HG02623 (cell line): ENCODE data around the gene H2BW1.
"Not testable (repeated sequence)": the region's sequence is repeated elsewhere in the genome, so short reads cannot be mapped to it uniquely, and the experiment has no call there.

Experiments
- ATAC-seq: cut with Tn5 transposase; IDR thresholded peaks from one replicate; pipeline ENCODE4 v1.9.1; 2021; ENCODE audit warnings: moderate library complexity; ENCODE audit not compliant: unreplicated experiment

Gene H2BW1, protein sequence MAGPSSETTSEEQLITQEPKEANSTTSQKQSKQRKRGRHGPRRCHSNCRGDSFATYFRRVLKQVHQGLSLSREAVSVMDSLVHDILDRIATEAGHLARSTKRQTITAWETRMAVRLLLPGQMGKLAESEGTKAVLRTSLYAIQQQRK

DNA sequence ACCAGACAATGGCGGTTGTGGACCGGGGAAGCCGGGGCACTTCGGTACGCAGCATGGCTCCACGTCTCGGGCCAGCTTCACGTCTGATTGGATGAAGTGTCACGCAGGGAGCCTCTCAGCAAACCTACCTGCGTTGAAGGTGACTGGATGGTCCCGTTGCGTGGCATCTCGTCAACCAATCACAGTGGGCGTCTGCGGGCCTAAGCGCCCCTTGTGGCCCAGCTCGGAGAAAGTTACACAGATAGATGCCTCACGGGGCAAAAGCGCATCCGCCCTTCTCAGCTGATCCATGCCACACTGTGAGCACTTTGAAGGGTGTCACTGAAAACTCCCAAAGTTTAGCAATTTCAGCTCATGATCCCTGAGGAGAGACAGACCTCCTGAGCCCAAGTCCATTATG is at the start of gene H2BW1:
TSS of gene H2BW1 (minus strand) at position 103 of the 400 bp plus-strand sequence. CDS start 132 bp downstream, outside the sequence.
- ATAC-seq: no peak

DNA sequence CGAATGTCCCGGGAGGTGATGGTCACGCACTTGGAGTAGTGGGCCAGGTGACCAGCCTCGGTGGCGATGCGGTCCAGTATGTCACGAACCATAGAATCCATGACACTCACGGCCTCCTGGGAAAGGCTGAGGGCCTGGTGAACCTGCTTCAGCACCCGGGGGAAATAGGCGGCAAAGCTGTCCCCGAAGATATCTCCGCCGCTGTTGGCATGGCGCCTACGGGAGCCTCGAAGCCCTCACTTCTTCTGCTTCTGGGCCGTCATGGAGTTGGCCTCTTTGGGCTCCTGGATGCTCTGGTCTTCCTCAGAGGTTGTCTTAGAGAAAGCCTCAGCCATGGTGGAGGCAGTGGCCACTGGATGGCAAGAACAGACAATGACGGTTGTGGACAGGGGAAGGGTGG is 49.1 kb upstream of the H2BW1 start:
- ATAC-seq: not testable (repeated sequence)

DNA sequence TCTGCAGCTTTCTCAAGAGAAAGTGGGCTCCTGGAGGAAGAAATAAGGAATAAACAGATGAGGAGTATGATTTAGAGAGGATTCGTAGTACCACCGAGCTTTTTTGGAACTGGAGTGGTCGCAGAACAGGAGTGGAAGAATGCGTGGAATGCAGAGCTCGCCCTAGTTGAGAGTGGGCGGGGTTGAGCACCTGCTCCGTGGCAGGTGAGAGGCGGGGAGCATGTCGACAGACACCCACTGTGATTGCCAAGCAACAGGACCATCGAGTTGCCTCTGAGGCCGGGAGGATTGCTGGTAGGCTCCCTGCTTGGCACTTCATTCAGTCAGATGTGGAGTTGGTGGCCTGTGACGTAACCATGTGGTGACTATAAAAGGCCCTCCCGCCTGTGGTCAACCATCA is 41.4 kb upstream of the H2BW1 start:
- ATAC-seq: not testable (repeated sequence)

DNA sequence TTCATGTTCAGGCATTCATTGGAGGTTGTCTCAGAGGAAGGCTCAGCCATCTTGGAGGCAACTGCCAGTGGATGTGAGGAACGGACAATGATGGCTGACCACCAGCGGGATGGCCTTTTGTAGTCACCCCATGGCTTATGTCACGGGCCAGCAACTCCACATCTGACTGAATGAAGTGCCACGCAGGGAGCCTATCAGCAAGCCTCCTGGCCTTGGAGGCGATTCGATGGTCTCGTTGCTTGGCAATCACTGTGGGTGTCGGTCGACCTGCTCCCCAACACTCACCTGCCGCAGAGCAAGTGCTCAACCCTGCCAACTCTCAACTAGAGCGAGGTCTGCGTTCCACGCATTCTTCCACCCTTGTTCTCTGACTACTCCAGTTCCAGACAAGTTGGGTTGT is 33.7 kb upstream of the H2BW1 start:
- no peak for ATAC-seq

DNA sequence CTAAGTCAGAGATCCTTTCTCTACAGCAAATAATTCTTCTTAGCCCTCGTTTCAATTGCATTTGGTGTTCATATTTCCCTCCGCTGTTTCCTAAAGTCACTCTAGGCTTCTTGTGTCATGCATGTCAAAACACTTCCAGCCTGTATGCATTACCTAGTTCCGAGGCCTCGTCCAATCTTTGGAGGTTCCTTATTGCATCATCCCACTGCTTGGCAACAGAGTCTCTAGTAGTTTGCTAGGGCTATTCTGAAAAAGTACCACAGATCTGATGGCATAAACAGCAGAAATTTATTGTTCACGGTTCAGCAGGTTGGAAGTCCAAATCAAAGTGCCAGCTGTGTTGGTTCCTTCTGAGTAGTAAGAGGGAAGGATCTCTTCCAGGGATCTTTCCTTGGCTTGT is 32.1 kb upstream of the H2BW1 start:
- no peak for ATAC-seq

DNA sequence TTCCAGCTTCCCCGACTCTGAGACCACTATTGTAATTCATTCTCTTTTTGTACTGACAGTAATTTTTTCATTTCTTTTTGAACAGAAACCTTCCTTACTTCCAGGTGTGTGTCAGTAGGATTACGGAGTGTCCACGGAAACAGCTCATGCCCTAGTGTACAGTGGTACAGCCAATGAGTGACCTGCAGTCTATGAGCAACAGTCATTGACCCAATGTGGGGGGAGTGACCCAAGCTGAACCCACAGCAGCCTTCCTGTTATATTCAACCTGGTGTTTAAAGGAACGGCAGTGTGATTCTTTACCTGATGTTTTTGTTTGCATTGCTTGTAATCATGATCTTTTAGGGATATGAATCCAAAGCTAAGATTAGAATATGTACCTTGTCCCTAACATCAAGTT is 27.5 kb upstream of the H2BW1 start:
- no peak for ATAC-seq

DNA sequence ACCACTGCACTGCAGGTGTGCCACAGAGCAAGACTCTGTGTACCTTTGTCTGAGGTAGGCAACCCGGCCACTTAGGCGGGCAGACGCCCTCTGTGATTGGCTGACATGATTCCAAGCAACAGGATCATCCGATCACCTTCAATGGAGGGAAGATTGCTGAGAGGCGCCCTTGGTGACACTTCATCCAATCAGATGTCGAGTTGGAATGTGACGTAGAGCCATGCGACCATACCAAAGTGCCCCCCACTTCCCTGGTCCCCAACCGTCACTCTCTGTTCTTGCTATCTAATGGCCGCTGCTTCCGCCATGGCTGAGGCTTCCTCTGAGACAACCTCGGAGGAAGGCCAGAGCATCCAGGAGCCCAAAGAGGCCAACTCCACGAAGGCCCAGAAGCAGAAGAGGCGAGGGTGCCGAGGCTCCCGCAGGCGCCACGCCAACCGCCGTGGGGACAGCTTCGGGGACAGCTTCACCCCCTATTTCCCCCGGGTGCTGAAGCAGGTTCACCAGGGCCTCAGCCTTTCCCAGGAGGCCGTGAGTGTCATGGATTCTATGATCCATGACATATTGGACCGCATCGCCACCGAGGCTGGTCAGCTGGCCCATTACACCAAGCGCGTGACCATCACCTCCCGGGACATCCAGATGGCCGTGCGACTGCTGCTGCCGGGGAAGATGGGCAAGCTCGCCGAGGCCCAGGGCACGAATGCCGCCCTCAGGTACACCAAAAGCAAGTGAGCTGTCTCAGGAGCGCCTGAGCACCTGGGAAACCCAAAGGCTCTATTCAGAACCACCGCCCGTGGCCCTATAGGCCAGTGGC is 26.4 kb upstream of the H2BW1 start, which contains the start of gene H2BW2:
TSS of gene H2BW2 (plus strand) at position 268 of the 817 bp plus-strand sequence. CDS start at position 307, 39 bp downstream.
- no peak for ATAC-seq

DNA sequence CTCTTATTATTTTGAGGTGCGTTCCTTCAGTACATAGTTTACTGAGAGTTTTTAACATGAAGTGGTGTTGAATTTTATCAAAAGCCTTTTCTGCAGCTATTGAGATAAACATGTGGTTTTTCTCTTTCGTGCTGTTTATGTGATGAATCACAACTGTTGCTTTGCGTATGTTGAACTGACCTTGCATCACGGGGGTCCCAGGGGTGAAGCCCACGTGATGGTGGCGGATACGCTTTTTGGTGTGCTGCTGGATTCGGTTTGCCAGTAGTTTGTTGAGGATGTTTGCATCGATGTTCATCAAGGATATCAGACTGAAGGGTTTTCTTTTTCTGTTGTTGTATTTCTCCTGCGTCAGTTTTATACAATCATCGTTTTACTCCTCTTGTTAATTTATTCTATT is 4.6 kb upstream of the H2BW1 start:
- ATAC-seq: no peak

DNA sequence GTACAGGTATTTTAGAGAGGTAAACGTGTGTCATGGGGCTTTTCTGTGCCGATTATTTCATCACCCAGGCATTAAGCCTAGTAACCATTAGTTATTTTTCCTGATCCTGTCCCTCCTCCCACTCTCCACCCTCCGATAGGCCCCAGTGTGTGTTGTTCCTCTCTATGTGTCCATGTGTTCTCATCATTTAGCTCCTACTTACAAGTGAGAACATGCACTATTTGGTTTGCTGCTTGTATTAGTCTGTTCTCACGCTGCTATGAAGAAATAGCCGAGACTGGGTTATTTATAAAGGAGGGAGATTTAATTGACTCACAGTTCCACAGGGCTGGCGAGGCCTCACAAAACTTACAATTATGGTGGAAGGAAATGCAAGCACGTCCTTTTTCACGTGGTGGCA is 2.1 kb upstream of the H2BW1 start:
- ATAC-seq: not testable (repeated sequence)

DNA sequence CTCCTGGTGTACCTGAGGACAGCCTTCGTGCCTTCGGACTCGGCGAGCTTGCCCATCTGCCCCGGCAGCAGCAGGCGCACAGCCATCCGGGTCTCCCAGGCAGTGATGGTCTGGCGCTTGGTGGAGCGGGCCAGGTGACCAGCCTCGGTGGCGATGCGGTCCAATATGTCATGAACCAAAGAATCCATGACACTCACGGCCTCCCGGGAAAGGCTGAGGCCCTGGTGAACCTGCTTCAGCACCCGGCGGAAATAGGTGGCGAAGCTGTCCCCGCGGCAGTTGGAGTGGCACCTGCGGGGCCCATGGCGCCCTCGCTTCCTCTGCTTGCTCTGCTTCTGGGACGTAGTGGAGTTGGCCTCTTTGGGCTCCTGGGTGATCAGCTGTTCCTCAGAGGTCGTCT is 350 bp downstream of the H2BW1 start:
- ATAC-seq: no peak

DNA sequence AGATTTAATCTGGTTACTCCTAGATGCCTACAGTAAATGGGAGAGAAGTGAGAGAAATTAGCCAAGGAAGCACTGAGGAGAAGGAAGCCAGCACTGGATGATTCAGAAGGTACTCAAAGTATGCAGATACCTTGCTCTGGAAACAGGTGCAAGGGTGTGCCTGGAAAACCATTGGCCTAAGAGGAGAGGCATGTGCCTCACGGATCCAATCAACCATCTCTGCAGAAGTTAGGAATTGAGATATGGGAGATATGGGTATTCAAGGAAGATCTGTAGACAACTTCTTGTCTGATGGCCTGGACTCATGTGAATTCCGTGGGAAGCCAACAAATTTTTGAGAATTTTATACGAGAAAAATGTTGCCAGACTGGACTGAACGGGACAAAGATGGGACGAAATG is 4.7 kb downstream of the H2BW1 start:
- ATAC-seq: no peak

DNA sequence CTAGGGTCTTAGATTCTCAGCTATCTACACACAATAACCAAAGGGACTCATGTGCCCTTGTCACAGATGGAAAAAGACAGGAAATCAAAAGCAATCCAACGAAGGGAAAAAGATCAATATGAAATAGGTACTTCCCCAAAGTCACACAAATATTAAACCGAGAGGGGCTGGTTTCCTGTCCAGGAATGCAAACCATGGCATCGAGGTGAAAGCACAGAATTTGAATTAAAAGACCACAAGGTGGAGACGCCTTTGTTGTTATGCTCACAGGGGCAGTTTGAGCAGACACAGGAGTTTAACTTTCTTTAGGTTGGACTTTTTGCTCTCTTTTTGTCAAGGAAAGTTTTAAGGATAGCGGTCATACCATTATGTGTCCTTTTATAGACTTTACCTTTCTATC is 14.3 kb downstream of the H2BW1 start:
- ATAC-seq: peak; percentile 78

DNA sequence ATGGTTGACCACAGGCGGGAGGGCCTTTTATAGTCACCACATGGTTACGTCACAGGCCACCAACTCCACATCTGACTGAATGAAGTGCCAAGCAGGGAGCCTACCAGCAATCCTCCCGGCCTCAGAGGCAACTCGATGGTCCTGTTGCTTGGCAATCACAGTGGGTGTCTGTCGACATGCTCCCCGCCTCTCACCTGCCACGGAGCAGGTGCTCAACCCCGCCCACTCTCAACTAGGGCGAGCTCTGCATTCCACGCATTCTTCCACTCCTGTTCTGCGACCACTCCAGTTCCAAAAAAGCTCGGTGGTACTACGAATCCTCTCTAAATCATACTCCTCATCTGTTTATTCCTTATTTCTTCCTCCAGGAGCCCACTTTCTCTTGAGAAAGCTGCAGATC is 30.0 kb downstream of the H2BW1 start:
- not testable (repeated sequence) for ATAC-seq

DNA sequence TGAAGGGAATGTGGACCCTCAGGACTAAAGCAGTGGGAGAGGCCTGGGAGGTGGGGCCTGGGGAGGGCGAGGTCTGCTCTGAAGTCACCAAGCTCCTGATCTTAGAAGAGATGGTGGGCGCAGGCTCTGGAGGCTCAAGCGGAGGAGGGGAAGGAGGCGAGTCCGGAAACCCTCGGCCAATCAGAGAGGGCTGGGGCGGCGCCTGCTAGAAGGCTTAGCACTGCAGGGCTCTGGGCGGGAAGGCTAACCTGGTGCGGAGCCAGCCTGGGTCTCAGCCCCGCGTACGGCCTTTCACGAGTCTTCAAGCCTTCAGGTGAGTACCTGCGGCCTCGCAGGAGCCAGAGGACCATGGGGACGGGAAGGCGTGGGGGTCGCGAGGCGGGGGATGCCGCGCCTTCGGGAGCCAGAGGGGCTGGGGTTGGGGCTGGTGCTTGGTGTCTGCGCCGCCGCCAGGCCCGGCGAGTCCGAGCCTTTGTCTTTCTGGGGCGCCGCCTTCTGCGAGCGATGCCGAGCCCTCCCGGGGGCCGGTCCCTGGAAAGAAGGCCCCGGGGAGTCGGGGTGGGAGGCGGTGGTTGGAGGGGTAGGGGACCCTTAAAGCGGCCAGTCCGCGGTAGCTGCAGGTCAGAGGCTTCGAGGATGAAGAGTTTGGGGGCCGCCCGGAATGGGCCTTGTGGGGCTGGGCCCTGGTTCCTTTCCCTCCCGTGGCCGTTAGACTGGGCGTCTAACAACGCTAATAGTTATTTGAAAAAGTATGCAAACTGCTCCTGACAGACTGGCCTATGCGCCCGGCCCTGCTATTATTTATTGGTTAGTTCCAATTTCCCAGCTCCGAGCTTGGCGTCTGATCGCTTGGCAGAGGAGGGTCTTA is 50.9 kb downstream of the H2BW1 start, which contains the start of gene TMSB15B:
TSS of gene TMSB15B (plus strand) at position 217 of the 868 bp plus-strand sequence.
- peak; percentile 99 for ATAC-seq
